NCI-H2029 (cell line): ENCODE results near the gene NFYA.
A peak's percentile ranks its signal among the peaks of the same experiment; 100 is the strongest.

Experiments used
- DNase-seq: peaks from one replicate; lab custom pipeline; 2025; lab: John Stamatoyannopoulos, UW

The NFYA gene

GRCh38 chr6:41072836-41073202 is at the start of gene NFYA:
TSS of gene NFYA (plus strand) at chr6:41072974. CDS start at chr6:41079090, 6,116 bp downstream.
- no peak for DNase-seq

- no peak for DNase-seq
These were observed 49.7 kb upstream of the NFYA start for GRCh38 chr6:41023114-41023513.

DNA sequence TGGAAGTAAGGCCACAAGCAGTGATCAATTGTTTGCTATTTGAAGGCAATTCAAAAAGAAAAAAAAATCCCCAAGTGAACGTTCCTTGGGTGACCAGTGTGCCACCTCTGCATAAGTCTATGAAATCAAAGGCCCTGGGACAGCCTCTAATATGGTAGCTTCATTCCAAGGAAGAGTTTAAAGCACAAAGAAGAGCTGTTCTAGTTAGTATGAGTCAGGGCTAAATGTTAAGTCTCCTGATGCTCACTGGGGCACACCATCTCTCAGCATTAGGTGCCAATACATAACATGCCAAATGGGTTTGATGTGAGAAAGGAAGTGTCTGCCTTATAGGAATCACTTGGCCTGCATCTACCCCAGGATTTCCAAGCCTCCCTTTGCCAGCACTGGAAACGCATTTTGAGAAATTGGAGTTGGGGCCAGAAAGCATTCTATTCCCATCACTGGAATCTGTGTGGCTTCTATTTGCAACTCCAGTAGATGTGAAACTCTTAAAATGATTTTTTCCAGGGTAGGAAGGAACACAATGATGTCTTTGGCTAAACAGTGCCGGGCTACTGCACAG is 46.7 kb upstream of the NFYA start:
- DNase-seq: no peak

DNA sequence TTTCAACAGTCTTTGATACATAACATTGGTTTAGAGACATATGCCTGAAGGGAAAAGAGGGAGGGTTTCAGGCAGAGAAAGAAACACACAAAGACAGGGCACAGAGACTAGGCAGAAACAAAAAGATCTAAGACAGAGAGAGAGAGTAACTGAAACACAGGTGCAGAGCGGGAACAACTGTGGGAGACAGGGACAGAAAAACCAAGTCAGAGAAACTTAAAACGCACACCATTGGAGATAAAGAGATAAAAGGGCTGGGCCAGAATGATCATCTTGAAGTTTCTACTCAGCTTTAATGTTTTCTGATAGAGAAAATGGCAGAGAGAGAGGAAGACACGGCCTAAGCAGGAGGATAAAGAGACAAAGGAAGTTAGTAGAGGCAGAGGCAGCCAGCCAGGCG is 45.5 kb upstream of the NFYA start:
- DNase-seq: no peak

DNA sequence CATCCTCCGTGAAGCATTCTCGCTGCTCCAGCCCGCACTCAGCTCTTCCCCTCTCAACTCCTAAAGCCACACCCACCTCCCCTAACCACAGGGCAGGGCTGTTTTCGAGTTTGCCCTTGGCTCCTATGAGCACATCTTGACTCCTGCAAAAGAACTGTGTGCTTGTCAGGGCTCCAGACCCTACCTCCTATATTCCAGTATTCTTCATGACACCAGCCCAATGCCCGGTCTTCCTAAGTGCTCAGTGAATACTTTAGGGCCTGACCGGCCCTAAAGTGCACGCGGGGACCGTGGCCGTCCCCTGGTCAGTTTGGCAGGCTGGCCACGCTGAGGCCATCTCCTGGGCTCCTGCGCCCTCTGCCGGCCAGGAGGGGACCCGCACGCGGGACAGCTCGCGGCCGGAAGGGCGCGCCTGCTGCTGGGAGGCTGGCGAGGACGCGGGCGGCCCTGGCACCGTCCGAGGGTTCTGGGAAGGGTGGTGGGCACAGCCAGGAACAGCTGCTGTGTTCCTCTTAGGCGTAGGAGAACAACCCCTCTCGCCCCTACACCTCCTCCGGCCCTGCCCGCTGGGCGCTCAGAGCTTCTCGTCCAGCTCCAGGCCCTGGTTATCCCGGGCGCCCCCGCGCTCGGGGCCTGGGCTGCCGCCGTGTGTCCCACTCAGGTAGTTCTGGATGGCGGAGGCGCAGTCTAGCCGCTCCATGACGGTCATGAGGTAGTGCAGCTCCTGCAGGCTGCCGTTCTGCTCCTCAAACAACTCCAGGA is 44.8 kb upstream of the NFYA start:
- peak; percentile 50 for DNase-seq

- DNase-seq: no peak
These were observed 44.0 kb upstream of the NFYA start for GRCh38 chr6:41028561-41029412.

- DNase-seq: no peak
These were observed 39.9 kb upstream of the NFYA start for GRCh38 chr6:41032830-41033229.

DNA sequence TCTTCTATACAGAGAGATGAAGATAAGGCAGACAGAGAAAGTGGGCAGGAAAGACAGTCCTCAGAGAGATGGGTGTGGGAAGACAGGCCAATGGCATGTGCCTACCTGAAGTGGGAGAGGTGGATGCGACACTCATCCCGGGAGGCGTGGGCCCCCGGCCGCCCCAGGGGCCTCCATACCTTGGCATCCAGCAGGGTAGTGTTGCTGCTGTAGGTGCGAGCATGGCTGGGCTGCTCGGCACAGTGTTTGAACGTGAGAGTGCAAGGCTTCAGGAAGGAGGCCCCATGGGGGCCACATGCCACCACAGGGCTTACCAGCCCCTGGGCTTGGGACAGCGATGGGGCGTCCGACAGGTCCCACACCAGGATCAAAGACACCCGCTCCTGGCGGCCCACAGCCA is 39.0 kb upstream of the NFYA start:
- no peak for DNase-seq

DNA sequence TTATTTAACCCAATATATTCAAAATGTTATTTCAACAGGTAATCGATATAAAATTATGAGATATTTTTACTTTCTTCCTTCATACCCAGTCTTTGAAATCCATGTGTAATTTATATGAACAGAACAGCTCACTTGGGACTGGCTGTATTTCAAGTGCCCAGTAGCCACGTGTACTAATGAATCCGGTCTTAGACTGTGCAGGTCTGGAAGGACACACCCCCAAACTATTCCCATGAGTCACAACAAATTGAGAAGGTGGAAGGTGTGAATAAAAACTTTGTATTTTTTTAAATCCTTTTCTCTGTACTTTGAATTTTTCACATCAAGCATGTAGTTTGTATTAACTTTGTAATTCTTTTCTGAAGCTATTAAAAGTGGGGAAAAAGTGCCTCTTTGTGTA is 36.6 kb upstream of the NFYA start:
- no peak for DNase-seq

DNA sequence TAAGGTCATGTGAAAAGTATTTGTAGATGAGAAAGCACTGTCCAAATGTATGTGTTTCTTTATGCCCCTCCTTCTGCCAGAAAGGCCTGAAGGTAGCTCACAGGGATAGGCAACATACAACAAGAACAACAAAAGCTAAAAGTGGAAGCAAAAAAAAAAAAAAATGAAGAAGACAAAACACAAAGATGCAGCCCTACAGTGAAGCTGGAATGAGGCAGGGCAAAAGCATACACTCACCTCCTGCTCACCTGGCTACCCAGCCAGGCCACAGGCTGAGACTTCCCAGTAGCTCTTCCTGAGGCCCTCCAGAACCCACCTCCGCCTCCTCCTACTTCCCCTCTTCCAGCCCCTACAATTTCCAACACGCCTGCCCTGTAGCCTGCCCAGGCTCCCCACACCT is 36.2 kb upstream of the NFYA start:
- DNase-seq: no peak

- no peak for DNase-seq
These were observed 35.5 kb upstream of the NFYA start for GRCh38 chr6:41037107-41037900.

- DNase-seq: no peak
These were observed 34.6 kb upstream of the NFYA start for GRCh38 chr6:41038205-41038604.

- DNase-seq: peak; percentile 55
These were observed 33.4 kb upstream of the NFYA start, which contains the start of gene UNC5CL for GRCh38 chr6:41039060-41039998. TSS of gene UNC5CL (minus strand) at chr6:41039221. CDS start at chr6:41035074, 4,147 bp downstream.

DNA sequence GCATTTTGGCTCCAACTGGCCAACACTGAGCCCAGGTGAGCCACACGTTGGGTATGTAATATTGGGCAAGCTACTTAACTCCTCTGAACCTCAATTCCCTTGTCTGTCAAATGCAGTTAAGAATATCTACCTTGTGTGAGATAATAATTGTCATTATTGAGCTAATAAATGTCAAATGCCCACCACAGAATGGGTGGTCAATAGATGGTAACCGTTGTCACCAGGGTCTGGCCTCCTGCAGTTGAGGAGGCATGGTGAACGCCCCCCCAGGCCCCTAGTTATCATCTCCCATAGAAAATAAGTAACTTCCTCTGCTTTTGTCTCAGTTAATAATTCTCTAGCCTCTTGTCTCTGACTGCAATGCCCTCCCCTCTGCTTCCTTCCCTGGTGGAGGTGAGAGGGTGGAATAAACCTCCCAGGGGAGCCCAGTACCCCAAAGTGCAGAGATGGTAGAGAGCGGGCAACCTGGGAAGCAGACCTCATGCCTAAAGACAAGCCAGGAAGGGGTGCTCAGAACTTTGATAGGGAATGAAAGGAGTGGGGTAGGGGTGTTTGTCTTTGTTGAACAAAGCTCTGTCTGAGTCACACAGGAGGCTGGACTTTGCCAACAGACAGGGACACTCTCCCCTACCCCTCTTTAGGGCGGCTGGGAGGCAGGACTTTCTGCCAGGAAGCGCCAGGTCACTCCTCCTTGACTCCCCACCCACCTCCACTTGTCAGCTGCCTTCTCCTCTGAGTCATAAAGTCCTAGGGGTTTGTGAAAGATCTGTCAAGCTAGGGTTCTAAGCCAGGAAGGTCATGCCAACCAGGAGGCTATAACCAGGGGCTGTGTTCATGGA is 32.5 kb upstream of the NFYA start:
- DNase-seq: peak; percentile 27

DNA sequence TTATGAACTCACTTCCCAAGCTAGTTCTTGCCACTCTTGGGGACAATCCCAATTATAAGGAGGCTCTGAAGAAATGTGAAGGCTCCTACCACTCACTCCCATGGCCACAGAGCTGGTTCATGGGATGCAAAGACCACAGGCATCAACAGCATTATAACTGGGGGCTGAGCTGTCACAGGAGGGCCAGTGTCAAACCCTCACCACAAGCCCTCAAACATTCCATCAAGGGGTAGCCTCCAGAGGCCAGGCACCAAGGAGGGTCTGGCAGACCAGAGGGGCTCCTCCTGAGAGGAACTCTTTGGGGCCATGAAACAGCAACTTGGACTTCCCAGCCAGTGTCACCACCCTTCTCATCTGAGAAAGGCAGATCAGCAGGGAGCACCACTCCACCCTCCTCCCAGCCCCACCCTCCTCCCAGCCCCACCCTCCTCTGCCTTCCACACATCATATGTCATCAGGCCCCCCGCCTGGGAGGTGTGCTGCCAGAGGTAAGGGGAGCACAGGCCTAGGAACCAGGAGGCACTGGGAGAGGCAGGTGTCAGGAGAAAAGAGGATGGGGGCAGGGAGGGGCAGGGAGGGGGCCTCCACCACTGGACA is 31.7 kb upstream of the NFYA start:
- no peak for DNase-seq

DNA sequence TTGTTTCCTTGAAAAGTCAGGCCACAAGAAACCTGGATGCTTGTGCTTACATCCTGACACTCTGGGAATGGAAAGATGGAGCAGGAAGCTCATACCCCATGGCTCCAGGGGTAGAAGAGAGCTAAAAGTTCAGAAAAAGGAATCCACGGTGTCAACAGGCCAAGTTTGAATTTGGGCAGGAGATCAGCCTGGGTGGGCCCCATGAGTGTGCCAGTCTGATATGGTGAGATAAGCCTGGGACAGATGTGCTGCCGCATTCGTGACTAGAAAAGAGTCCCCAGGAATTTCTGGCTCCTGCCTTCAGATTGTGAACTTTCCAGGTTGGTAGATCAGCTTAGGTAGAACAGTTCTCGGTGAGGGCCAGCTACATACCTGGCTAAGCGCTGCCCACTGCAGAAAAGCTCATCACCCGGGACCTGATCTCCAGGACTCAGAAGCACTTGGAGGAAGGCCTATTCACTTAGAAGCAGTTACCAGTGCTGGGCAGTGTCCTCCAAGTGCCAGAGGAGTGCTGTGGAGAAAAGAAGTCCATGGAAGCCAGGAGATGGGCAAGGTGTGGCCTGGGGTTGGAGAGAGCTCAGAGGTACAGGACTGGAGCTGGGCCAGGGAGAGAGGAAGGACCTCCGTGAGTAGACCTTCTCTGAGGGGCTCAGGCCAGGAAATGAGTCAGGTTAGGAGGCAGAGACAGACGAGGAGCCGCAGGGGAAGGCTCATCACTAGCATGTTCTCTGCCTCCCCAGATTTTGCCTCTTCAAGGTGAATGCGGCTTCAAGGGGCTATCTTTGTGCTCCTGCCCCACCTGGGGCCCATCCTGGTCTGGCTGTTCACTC is 30.3 kb upstream of the NFYA start, which contains the start of gene TSPO2:
TSS of gene TSPO2 (plus strand) at position 242 of the 830 bp plus-strand sequence. CDS start at position 761, 519 bp downstream.
- no peak for DNase-seq

GRCh38 chr6:41043151-41043550 is 29.6 kb upstream of the NFYA start:
- DNase-seq: no peak

- no peak for DNase-seq
These were observed 27.1 kb upstream of the NFYA start for GRCh38 chr6:41045664-41046063.

GRCh38 chr6:41046084-41046483 is 26.7 kb upstream of the NFYA start:
- DNase-seq: no peak
